Smooth muscle cell (in vitro differentiated cells): Measurements from ENCODE around the gene KCTD16. TPM values are rescaled to one million over a fixed set of nuclear protein-coding genes. Genes with fewer than 3 reads are reported as not detected.

Source experiments
- DNase-seq: peaks from one replicate; lab custom pipeline; 2025; ENCODE audit not compliant: unreplicated experiment; lab: John Stamatoyannopoulos, UW
- H2AFZ ChIP-seq: fragments of 200-600 bp; sonication (generic); 2 replicates; pipeline ENCODE4 v1.6.0; 2016; ENCODE audit warnings: antibody characterized with exemption, low read depth, mild to moderate bottlenecking
- H3F3A ChIP-seq: fragments of 200-600 bp; sonication (generic); 2 replicates; pipeline ENCODE4 v1.6.0; 2017; ENCODE audit warnings: antibody characterized with exemption, low read depth
- H3K27ac ChIP-seq: fragments of 200-600 bp; sonication (generic); 2 replicates; pipeline ENCODE4 v1.5.1; 2016; ENCODE audit warnings: low read depth, mild to moderate bottlenecking
- H3K27me3 ChIP-seq: fragments of 200-600 bp; sonication (generic); 2 replicates; pipeline ENCODE4 v1.6.1; 2016; ENCODE audit warnings: low read depth, mild to moderate bottlenecking
- H3K36me3 ChIP-seq: fragments of 200-600 bp; sonication (generic); 2 replicates; pipeline ENCODE4 v1.5.1; 2016; ENCODE audit warnings: low read depth
- H3K4me1 ChIP-seq: fragments of 200-600 bp; sonication (generic); 2 replicates; pipeline ENCODE4 v1.5.1; 2016; ENCODE audit warnings: low read depth
- H3K4me2 ChIP-seq: fragments of 200-600 bp; sonication (generic); 2 replicates; pipeline ENCODE4 v1.6.0; 2016; ENCODE audit warnings: mild to moderate bottlenecking
- H3K4me3 ChIP-seq: fragments of 200-600 bp; sonication (generic); 2 replicates; pipeline ENCODE4 v1.5.1; 2016; ENCODE audit warnings: mild to moderate bottlenecking
- H3K79me2 ChIP-seq: fragments of 200-600 bp; sonication (generic); 2 replicates; pipeline ENCODE4 v1.6.0; 2016; ENCODE audit warnings: low read depth, mild to moderate bottlenecking
- H3K9ac ChIP-seq: fragments of 200-600 bp; sonication (generic); 2 replicates; pipeline ENCODE4 v1.6.0; 2016; ENCODE audit warnings: low read depth
- H3K9me3 ChIP-seq: fragments of 200-600 bp; sonication (generic); replicated peaks from 2 replicates; pipeline ENCODE4 v1.5.1; 2016; ENCODE audit warnings: low read depth
- H4K20me1 ChIP-seq: fragments of 200-600 bp; sonication (generic); 2 replicates; pipeline ENCODE4 v1.6.0; 2016; ENCODE audit warnings: low read depth
- CTCF ChIP-seq: fragments of 200-600 bp; sonication (generic); IDR thresholded peaks from 2 replicates; pipeline ENCODE4 v1.5.1; 2017; ENCODE audit warnings: borderline replicate concordance, mild to moderate bottlenecking, antibody characterized with exemption; ENCODE audit not compliant: insufficient read depth, poor library complexity, severe bottlenecking
- WGBS: methylation state at CpG from one replicate; pipeline ENCODE4 v1.1.7; 2016; ENCODE audit warnings: low lambda C conversion rate; 5-methylcytosine and 5-hydroxymethylcytosine counted together
- polyA plus RNA-seq: library from polyadenylated mRNA; unstranded; fragments of >200 nt; fragmentation: Nextera tagmentation; extraction: Ambion mirVana; gene quantifications from 2 replicates; pipeline ENCODE4 v1.2.1, GENCODE V29; 2016
- total RNA-seq: library from RNA; depleted of rRNA; stranded (reverse); fragments of >200 nt; gene quantifications from 2 replicates; pipeline ENCODE4 v1.2.3, GENCODE V29; 2014

Gene KCTD16
- total and polyA plus RNA-seq, 2 experiments from 2014 or later = 1.6 to 11.1 TPM

GRCh38 chr5:144177548-144177947, 6.9 kb downstream of the KCTD16 start:
- Histone ChIP-seq H2AFZ (peak overlapping the region; percentile 63), H3K4me1 (no peaks in the 10 kb centered on the region), H3K27me3 (peaks cover 3% of the 10 kb centered on the region), H3K9me3 (no peaks in the 10 kb centered on the region), H3K27ac (no peak overlapping the region), H3K4me2 (no peak overlapping the region), H3K79me2 (no peaks in the 10 kb centered on the region), H3F3A (no peaks in the 10 kb centered on the region), H4K20me1 (no peaks in the 10 kb centered on the region), H3K9ac (no peak overlapping the region), H3K36me3 (no peaks in the 10 kb centered on the region), H3K4me3 (no peak overlapping the region)
- WGBS = 79% methylated on average over 3 of the region's 3 CpGs
- DNase-seq = no peak
- no peak for TF ChIP-seq CTCF

GRCh38 chr5:144179226-144179625, 8.6 kb downstream of the KCTD16 start:
- no peak overlapping the region for H2AFZ ChIP-seq
- no peak for TF ChIP-seq CTCF
- H3K4me2 ChIP-seq = no peak overlapping the region
- no peaks in the 10 kb centered on the region for H4K20me1 ChIP-seq
- no peaks in the 10 kb centered on the region for H3K4me1 ChIP-seq
- WGBS = 96% methylated on average over 1 of the region's 1 CpG
- no peak overlapping the region for H3K4me3 ChIP-seq
- H3K9ac ChIP-seq = no peak overlapping the region
- H3K79me2 ChIP-seq = no peaks in the 10 kb centered on the region
- no peak for DNase-seq
- no peak overlapping the region for H3K27ac ChIP-seq
- no peaks in the 10 kb centered on the region for H3K36me3 ChIP-seq
- H3F3A ChIP-seq = no peaks in the 10 kb centered on the region
- no peaks in the 10 kb centered on the region for H3K9me3 ChIP-seq
- peaks cover 3% of the 10 kb centered on the region for H3K27me3 ChIP-seq

GRCh38 chr5:144183254-144183889, 12.7 kb downstream of the KCTD16 start:
- Histone ChIP-seq H2AFZ (no peak overlapping the region), H3K9me3 (no peaks in the 10 kb centered on the region), H3K4me1 (peaks cover 12% of the 10 kb centered on the region), H3K36me3 (no peaks in the 10 kb centered on the region), H3K79me2 (no peaks in the 10 kb centered on the region), H3K27me3 (no peaks in the 10 kb centered on the region), H3K4me2 (peak overlapping the region; percentile 33), H3F3A (peaks cover 4% of the 10 kb centered on the region), H3K27ac (peak overlapping the region; percentile 13), H3K4me3 (no peak overlapping the region), H3K9ac (no peak overlapping the region), H4K20me1 (no peaks in the 10 kb centered on the region)
- peak; percentile 73 for TF ChIP-seq CTCF
- WGBS = 33% methylated on average over 4 of the region's 4 CpGs
- no peak for DNase-seq

- Histone ChIP-seq H3K9ac (peak overlapping the region; percentile 88), H3K27ac (peak overlapping the region; percentile 98), H3K79me2 (no peaks in the 10 kb centered on the region), H3K4me2 (peak overlapping the region; percentile 62), H3K4me3 (no peak overlapping the region), H3K9me3 (no peaks in the 10 kb centered on the region), H3K27me3 (no peaks in the 10 kb centered on the region), H3K36me3 (no peaks in the 10 kb centered on the region), H3K4me1 (peaks cover 24% of the 10 kb centered on the region), H3F3A (peaks cover 31% of the 10 kb centered on the region), H2AFZ (no peak overlapping the region), H4K20me1 (no peaks in the 10 kb centered on the region)
- DNase-seq = no peak
- 12% methylated on average over 2 of the region's 2 CpGs for WGBS
- TF ChIP-seq CTCF = no peak
These were observed 17.1 kb downstream of the KCTD16 start for GRCh38 chr5:144187699-144188294.
